HepG2 (cell line): ENCODE data around the gene PPP2R5B. TPM values are rescaled to one million over a fixed set of nuclear protein-coding genes. Genes with fewer than 3 reads are reported as not detected.

Source experiments
- ARID3A ChIP-seq: IDR thresholded peaks from 2 replicates; pipeline ENCODE4 v1.6.1; 2012; ENCODE audit warnings: low read depth, low read length, improper control_type of control experiment
- ARNTL ChIP-seq: sonication (generic); formaldehyde crosslinking; IDR thresholded peaks from 2 replicates; pipeline ENCODE4 v1.4.0; 2020; ENCODE audit warnings: mild to moderate bottlenecking, missing genetic modification reagents
- CHD2 ChIP-seq: IDR thresholded peaks from 2 replicates; pipeline ENCODE4 v1.6.1; 2011; ENCODE audit warnings: low read depth, low read length, improper control_type of control experiment
- NR3C1 ChIP-seq: sonication (generic); formaldehyde crosslinking; IDR thresholded peaks from 2 replicates; pipeline ENCODE4 v1.4.0; 2020; ENCODE audit warnings: missing genetic modification reagents
- REST ChIP-seq, 2 experiments: IDR thresholded peaks; 2 replicates each; pipeline ENCODE4 v1.6.1; 2011 to 2012; ENCODE audit warnings: low read length in 2 of 2, borderline replicate concordance in 1 of 2, low read depth in 1 of 2, mild to moderate bottlenecking in 1 of 2, moderate library complexity in 1 of 2
- RORA ChIP-seq: sonication (generic); formaldehyde crosslinking; IDR thresholded peaks from 2 replicates; pipeline ENCODE4 v1.5.0; 2020; ENCODE audit warnings: mild to moderate bottlenecking, missing genetic modification reagents, moderate library complexity
- SOX6 ChIP-seq, 2 experiments: fragments of 450-650 bp in 1 of 2; sonication (generic) in 1 of 2; formaldehyde crosslinking in 1 of 2; IDR thresholded peaks; 2 replicates each; pipeline versions ENCODE4 v1.4.0 to v1.6.1; 2017 to 2020; ENCODE audit warnings: antibody characterized with exemption in 1 of 2, mild to moderate bottlenecking in 1 of 2, missing genetic modification reagents in 1 of 2
- ZBTB4 ChIP-seq: sonication (generic); formaldehyde crosslinking; IDR thresholded peaks from 2 replicates; pipeline ENCODE4 v1.4.0; 2020; ENCODE audit warnings: missing genetic modification reagents, mild to moderate bottlenecking, borderline replicate concordance
- ZFP90 ChIP-seq: sonication (generic); formaldehyde crosslinking; IDR thresholded peaks from 2 replicates; pipeline ENCODE4 v1.8.0; 2022; ENCODE audit warnings: missing genetic modification reagents, mild to moderate bottlenecking, inconsistent platforms, borderline replicate concordance
- ZMAT5 ChIP-seq: sonication (generic); formaldehyde crosslinking; IDR thresholded peaks from 2 replicates; pipeline ENCODE4 v1.5.0; 2020; ENCODE audit warnings: mild to moderate bottlenecking, low read depth, missing genetic modification reagents, borderline replicate concordance
- ZNF160 ChIP-seq: sonication (generic); formaldehyde crosslinking; IDR thresholded peaks from 2 replicates; pipeline ENCODE4 v1.8.0; 2022; ENCODE audit warnings: mild to moderate bottlenecking, inconsistent platforms, missing genetic modification reagents
- ZNF256 ChIP-seq: sonication (generic); formaldehyde crosslinking; conservative IDR thresholded peaks from 2 replicates; pipeline ENCODE4 v1.4.0; 2020; ENCODE audit warnings: missing genetic modification reagents
- ZNF260 ChIP-seq: sonication (generic); formaldehyde crosslinking; IDR thresholded peaks from 2 replicates; pipeline ENCODE4 v1.4.0; 2020; ENCODE audit warnings: missing genetic modification reagents, low read depth, mild to moderate bottlenecking, borderline replicate concordance
- ZNF598 ChIP-seq: sonication (generic); formaldehyde crosslinking; IDR thresholded peaks from 2 replicates; pipeline ENCODE4 v1.5.1; 2020; ENCODE audit warnings: mild to moderate bottlenecking, missing genetic modification reagents, borderline replicate concordance
- ZNF766 ChIP-seq: sonication (generic); formaldehyde crosslinking; IDR thresholded peaks from 2 replicates; pipeline ENCODE4 v1.5.0; 2020; ENCODE audit warnings: missing genetic modification reagents, borderline replicate concordance
- ZNF878 ChIP-seq: sonication (generic); formaldehyde crosslinking; IDR thresholded peaks from 2 replicates; pipeline ENCODE4 v1.8.1; 2023; ENCODE audit warnings: mild to moderate bottlenecking, missing genetic modification reagents, moderate library complexity
- polyA plus RNA-seq, 8 experiments: library from polyadenylated mRNA; depleted of rRNA in 3 of 8; stranded (reverse) in 7 of 8; unstranded in 1 of 8; fragments of >200 nt; fragmentation: Illumina TruSeq in 4 of 8; extraction: Trizol in 4 of 8; gene quantifications; 2 replicates each; pipeline versions ENCODE4 v1.2.1 to v1.2.3, GENCODE V29; 2011 to 2016; ENCODE audit warnings: low read depth in 4 of 8, missing spikeins in 1 of 8, mixed read lengths in 1 of 8; ENCODE audit not compliant: insufficient read depth in 1 of 8
- total RNA-seq, 5 experiments: library from RNA; depleted of rRNA; stranded (reverse); fragments of >200 nt; fragmentation: Illumina TruSeq; extraction: Trizol; gene quantifications; 2 replicates each; pipeline ENCODE4 v1.2.3, GENCODE V29; 2016; ENCODE audit warnings: low read depth in 1 of 5

The PPP2R5B gene
- total and polyA plus RNA-seq, 2 of the 13 experiments (the other 11 are each of a cell fraction or from before 2014, with no cell fraction given) = 2.3 to 8.3 TPM

- no peak for TF ChIP-seq REST (IDR thresholded peaks at IDR 0.05; ENCODE audit: borderline replicate concordance in 1 of 2, low read depth in 1 of 2, low read length in 2 of 2)
- no peak for TF ChIP-seq ZBTB4
- no peak for TF ChIP-seq RORA
- TF ChIP-seq ARID3A = no peak
- no peak for TF ChIP-seq SOX6 (IDR thresholded peaks at IDR 0.05)
- peak; percentile 52; the same call in 1 of the 2 replicates for TF ChIP-seq SOX6 (CRISPR knock-in tag; IDR thresholded peaks at IDR 0.05)
- no peak for TF ChIP-seq ZNF160 (CRISPR knock-in tag)
- no peak for TF ChIP-seq ZMAT5 (CRISPR knock-in tag)
- peak; percentile 47; the same call in 1 of the 2 replicates for TF ChIP-seq CHD2
- TF ChIP-seq ZNF878 = no peak
- TF ChIP-seq ZNF256 (CRISPR knock-in tag) = no peak
- TF ChIP-seq NR3C1 = no peak
- no peak for TF ChIP-seq ZNF260 (CRISPR knock-in tag)
- no peak for TF ChIP-seq ZNF766
- 0 out of 2 replicates have a peak, but pooled peaks have one; percentile 26 for TF ChIP-seq ZFP90 (CRISPR knock-in tag)
- TF ChIP-seq ZNF598 (CRISPR knock-in tag) = 0 out of 2 replicates have a peak, but pooled peaks have one; percentile 18
- TF ChIP-seq ARNTL (CRISPR knock-in tag) = peak; percentile 58
These were observed at the start of gene PPP2R5B (continued) for GRCh38 chr11:64923944-64924909.
